ENCODE results near the gene LIG1.

DNA sequence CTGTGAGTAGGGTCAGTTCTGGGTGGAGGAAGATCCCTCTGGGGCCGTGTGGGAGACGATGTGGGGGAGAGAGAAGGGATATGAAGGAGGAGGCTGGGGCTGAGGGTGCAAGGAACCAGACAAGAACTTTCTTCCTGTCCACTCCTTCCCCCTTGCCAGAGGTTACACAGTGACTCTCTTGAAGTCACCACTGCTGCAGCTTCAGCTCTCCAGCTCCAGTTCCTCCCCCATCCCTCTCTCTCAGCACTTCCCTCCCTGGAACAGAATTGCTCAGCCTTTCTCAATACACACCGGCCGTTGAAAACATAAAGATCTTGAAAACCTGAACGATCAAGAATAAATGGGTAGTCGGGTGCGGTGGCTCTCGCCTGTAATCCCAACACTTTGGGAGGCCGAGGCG lies 5.4 kb upstream of the LIG1 start:
- TF ChIP-seq POLR2AphosphoS5 (IDR thresholded peaks at IDR 0.05; ENCODE audit: low read depth) (no peak), CREB1 (CRISPR knock-in tag; IDR thresholded peaks at IDR 0.05; ENCODE audit: low read depth) (no peak), EZH2phosphoT487 (IDR thresholded peaks at IDR 0.05; ENCODE audit: unreplicated experiment) (no peak), ZNF114 (CRISPR knock-in tag; IDR thresholded peaks at IDR 0.05) (no peak), EZH2 (IDR thresholded peaks at IDR 0.05; ENCODE audit: low read depth, unreplicated experiment) (no peak), ZNF331 (CRISPR knock-in tag; IDR thresholded peaks at IDR 0.05; ENCODE audit: low read depth) (no peak), STAT1 (IDR thresholded peaks at IDR 0.05; ENCODE audit: unreplicated experiment) (no peak), JUNB (IDR thresholded peaks at IDR 0.05; ENCODE audit: unreplicated experiment) (no peak), NANOG (IDR thresholded peaks at IDR 0.05; ENCODE audit: borderline replicate concordance) (no peak)
- TF ChIP-seq, protein P1, sequence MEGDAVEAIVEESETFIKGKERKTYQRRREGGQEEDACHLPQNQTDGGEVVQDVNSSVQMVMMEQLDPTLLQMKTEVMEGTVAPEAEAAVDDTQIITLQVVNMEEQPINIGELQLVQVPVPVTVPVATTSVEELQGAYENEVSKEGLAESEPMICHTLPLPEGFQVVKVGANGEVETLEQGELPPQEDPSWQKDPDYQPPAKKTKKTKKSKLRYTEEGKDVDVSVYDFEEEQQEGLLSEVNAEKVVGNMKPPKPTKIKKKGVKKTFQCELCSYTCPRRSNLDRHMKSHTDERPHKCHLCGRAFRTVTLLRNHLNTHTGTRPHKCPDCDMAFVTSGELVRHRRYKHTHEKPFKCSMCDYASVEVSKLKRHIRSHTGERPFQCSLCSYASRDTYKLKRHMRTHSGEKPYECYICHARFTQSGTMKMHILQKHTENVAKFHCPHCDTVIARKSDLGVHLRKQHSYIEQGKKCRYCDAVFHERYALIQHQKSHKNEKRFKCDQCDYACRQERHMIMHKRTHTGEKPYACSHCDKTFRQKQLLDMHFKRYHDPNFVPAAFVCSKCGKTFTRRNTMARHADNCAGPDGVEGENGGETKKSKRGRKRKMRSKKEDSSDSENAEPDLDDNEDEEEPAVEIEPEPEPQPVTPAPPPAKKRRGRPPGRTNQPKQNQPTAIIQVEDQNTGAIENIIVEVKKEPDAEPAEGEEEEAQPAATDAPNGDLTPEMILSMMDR (conservative IDR thresholded peaks at IDR 0.05; ENCODE audit: low read depth in 2 of 2), result no peak
- TF ChIP-seq, protein P2, sequence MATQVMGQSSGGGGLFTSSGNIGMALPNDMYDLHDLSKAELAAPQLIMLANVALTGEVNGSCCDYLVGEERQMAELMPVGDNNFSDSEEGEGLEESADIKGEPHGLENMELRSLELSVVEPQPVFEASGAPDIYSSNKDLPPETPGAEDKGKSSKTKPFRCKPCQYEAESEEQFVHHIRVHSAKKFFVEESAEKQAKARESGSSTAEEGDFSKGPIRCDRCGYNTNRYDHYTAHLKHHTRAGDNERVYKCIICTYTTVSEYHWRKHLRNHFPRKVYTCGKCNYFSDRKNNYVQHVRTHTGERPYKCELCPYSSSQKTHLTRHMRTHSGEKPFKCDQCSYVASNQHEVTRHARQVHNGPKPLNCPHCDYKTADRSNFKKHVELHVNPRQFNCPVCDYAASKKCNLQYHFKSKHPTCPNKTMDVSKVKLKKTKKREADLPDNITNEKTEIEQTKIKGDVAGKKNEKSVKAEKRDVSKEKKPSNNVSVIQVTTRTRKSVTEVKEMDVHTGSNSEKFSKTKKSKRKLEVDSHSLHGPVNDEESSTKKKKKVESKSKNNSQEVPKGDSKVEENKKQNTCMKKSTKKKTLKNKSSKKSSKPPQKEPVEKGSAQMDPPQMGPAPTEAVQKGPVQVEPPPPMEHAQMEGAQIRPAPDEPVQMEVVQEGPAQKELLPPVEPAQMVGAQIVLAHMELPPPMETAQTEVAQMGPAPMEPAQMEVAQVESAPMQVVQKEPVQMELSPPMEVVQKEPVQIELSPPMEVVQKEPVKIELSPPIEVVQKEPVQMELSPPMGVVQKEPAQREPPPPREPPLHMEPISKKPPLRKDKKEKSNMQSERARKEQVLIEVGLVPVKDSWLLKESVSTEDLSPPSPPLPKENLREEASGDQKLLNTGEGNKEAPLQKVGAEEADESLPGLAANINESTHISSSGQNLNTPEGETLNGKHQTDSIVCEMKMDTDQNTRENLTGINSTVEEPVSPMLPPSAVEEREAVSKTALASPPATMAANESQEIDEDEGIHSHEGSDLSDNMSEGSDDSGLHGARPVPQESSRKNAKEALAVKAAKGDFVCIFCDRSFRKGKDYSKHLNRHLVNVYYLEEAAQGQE (IDR thresholded peaks at IDR 0.05; ENCODE audit: unreplicated experiment), result no peak
- TF ChIP-seq, protein P3, sequence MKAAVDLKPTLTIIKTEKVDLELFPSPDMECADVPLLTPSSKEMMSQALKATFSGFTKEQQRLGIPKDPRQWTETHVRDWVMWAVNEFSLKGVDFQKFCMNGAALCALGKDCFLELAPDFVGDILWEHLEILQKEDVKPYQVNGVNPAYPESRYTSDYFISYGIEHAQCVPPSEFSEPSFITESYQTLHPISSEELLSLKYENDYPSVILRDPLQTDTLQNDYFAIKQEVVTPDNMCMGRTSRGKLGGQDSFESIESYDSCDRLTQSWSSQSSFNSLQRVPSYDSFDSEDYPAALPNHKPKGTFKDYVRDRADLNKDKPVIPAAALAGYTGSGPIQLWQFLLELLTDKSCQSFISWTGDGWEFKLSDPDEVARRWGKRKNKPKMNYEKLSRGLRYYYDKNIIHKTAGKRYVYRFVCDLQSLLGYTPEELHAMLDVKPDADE (IDR thresholded peaks at IDR 0.05), result no peak
- TF ChIP-seq, protein P4, sequence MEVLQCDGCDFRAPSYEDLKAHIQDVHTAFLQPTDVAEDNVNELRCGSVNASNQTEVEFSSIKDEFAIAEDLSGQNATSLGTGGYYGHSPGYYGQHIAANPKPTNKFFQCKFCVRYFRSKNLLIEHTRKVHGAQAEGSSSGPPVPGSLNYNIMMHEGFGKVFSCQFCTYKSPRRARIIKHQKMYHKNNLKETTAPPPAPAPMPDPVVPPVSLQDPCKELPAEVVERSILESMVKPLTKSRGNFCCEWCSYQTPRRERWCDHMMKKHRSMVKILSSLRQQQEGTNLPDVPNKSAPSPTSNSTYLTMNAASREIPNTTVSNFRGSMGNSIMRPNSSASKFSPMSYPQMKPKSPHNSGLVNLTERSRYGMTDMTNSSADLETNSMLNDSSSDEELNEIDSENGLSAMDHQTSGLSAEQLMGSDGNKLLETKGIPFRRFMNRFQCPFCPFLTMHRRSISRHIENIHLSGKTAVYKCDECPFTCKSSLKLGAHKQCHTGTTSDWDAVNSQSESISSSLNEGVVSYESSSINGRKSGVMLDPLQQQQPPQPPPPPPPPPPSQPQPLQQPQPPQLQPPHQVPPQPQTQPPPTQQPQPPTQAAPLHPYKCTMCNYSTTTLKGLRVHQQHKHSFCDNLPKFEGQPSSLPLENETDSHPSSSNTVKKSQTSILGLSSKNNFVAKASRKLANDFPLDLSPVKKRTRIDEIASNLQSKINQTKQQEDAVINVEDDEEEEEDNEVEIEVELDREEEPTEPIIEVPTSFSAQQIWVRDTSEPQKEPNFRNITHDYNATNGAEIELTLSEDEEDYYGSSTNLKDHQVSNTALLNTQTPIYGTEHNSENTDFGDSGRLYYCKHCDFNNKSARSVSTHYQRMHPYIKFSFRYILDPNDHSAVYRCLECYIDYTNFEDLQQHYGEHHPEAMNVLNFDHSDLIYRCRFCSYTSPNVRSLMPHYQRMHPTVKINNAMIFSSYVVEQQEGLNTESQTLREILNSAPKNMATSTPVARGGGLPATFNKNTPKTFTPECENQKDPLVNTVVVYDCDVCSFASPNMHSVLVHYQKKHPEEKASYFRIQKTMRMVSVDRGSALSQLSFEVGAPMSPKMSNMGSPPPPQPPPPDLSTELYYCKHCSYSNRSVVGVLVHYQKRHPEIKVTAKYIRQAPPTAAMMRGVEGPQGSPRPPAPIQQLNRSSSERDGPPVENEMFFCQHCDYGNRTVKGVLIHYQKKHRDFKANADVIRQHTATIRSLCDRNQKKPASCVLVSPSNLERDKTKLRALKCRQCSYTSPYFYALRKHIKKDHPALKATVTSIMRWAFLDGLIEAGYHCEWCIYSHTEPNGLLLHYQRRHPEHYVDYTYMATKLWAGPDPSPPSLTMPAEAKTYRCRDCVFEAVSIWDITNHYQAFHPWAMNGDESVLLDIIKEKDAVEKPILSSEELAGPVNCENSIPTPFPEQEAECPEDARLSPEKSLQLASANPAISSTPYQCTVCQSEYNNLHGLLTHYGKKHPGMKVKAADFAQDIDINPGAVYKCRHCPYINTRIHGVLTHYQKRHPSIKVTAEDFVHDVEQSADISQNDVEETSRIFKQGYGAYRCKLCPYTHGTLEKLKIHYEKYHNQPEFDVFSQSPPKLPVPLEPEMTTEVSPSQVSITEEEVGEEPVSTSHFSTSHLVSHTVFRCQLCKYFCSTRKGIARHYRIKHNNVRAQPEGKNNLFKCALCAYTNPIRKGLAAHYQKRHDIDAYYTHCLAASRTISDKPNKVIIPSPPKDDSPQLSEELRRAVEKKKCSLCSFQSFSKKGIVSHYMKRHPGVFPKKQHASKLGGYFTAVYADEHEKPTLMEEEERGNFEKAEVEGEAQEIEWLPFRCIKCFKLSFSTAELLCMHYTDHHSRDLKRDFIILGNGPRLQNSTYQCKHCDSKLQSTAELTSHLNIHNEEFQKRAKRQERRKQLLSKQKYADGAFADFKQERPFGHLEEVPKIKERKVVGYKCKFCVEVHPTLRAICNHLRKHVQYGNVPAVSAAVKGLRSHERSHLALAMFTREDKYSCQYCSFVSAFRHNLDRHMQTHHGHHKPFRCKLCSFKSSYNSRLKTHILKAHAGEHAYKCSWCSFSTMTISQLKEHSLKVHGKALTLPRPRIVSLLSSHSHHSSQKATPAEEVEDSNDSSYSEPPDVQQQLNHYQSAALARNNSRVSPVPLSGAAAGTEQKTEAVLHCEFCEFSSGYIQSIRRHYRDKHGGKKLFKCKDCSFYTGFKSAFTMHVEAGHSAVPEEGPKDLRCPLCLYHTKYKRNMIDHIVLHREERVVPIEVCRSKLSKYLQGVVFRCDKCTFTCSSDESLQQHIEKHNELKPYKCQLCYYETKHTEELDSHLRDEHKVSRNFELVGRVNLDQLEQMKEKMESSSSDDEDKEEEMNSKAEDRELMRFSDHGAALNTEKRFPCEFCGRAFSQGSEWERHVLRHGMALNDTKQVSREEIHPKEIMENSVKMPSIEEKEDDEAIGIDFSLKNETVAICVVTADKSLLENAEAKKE (CRISPR knock-in tag; IDR thresholded peaks at IDR 0.05), result no peak
